ENCODE results near the gene BCCIP.

GRCh38 chr10:125792342-125793300 lies 30.7 kb upstream of the BCCIP start:
- no peak for TF ChIP-seq POLR2A (IDR thresholded peaks at IDR 0.05)
- no peak for TF ChIP-seq CTCF (IDR thresholded peaks at IDR 0.05)
